NK-92 (cell line): ENCODE data around the gene MCMBP.
"Not testable (repeated sequence)": the region's sequence is repeated elsewhere in the genome, so short reads cannot be mapped to it uniquely, and the experiment has no call there.

Experiments used
- DNase-seq: peaks from one replicate; lab custom pipeline; 2025; ENCODE audit not compliant: unreplicated experiment; lab: John Stamatoyannopoulos, UW

The MCMBP gene

GRCh38 chr10:119830851-119831250, 41.8 kb downstream of the MCMBP start:
- DNase-seq, result no peak

GRCh38 chr10:119829429-119829828, 43.2 kb downstream of the MCMBP start:
- no peak for DNase-seq

DNA sequence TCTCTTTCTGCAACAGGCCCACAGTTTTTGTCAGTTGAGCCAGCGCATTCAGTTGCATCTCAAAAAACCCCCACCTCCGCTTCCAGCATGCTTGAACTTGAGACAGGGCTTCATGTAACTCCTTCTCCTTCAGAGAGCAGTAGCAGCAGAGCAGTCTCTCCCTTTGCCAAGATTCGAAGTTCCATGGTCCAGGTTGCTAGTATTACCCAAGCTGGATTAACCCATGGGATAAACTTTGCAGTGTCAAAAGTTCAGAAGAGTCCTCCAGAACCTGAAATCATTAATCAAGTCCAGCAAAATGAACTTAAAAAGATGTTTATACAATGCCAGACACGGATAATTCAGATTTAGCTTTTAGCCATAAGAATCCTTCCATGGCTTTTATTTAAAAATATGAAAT, 45.2 kb downstream of the MCMBP start:
- no peak for DNase-seq

DNA sequence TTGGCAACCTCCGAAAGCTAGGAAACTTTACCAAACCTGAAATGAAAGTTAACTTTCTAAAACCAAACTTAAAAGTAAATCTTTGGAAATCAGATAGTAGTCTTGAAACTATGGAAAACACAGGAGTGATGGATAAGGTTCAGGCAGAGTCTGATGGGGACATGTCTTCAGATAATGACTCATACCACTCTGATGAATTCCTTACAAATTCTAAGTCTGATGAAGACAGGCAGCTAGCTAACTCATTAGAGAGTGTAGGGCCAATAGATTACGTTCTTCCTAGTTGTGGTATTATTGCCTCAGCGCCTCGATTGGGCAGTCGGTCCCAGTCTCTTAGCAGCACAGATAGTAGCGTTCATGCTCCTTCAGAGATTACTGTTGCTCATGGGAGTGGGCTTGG, 45.9 kb downstream of the MCMBP start:
- DNase-seq, result no peak

GRCh38 chr10:119824299-119824698, 48.3 kb downstream of the MCMBP start:
- DNase-seq, result no peak

GRCh38 chr10:119821182-119821581, 51.5 kb downstream of the MCMBP start:
- no peak for DNase-seq

- no peak for DNase-seq
These were observed 53.8 kb downstream of the MCMBP start for GRCh38 chr10:119818889-119819270.

- no peak for DNase-seq
These were observed 54.4 kb downstream of the MCMBP start for GRCh38 chr10:119817991-119818888.

DNA sequence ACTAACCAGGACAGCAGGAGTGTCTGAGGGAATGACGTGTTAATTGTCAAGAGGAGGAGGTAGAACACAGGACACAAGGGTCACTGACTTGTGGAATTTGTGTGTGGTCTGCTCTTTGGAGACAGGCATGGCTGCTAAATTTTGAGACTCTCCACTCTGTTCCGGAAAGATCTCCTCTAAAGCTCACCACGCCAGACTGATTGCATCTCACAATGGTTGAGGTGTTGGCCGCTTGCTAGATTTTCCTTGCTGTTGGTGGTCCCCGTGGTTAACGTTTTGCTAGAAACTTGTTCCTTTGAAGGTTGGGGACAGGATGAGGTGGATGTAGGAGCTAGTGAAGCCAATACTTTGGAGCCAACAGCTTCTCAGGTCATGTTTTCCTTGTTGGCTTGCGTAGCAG, 57.0 kb downstream of the MCMBP start:
- DNase-seq, result no peak

DNA sequence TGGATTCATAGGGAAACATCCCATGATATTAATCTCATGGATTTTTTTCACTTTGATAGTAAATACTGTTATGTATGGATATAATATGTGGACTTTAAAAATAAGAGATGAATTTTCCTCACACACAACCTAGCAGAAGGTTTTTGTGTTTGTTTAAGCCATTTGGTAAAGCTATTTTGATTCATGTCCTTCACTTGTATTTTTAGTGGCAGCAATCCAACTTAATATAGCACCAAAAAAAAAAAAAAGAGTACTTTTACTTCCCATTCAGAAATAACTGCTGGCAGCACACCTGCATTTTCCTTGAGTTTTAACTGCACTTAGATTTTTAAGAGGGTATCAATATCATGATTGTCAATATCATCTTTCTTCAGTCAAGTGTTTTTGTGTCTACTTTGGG, 60.0 kb downstream of the MCMBP start:
- DNase-seq, result no peak

DNA sequence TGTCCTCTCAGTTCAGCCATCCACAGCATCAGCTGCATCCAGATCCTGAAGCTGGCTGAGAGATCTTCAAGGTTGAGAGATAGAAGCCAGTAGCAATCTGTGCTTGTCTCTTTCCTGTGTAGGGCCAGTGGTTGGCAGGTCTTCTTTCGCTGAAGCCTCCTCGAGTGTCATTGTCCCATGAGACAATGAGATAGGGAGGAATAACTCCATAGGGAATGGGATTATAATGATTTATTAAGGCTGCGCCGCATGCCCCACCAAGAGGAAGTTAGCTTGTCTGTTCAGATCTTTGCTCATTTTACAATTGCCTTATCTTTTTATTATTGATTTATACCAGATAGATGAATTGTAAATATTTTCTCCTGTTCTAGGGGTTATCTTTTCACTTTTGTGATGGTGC, 61.5 kb downstream of the MCMBP start:
- DNase-seq, result no peak

DNA sequence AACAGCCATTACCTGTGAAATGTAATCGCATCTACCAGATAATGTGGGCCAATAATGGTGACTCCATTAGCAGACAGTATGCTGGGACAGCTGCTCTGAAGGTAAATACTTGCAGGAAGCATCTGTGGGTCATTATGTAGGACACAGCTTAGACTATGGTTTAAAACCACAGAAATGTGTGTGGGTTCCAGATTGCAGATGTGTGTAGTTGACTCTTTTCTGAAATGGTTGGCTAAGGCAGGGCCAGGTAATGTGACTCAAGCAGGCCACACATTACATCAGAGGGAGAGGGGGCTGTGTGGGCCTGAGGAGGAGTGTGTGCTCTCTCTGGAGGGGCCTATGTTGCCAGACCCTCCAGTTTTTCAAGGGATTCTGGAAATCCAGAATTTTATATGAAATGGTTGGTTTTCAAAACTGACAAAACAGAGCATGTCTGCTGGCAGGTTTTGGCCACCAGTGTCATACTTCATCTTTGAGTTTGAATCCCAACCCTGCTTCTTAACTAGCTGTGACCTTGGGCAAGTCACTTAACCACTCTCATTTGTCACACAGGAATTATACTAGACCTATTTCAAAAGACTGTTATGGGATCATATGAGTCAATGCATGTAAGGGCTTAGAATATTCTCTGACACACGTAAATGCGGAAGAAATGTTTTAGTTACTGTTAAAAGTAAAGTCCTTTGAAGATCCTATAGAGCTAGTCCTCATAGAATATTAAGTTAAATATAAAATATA, 64.5 kb downstream of the MCMBP start:
- DNase-seq, result no peak

- no peak for DNase-seq
These were observed 66.1 kb downstream of the MCMBP start for GRCh38 chr10:119806334-119807130.

- no peak for DNase-seq
These were observed 66.9 kb downstream of the MCMBP start for GRCh38 chr10:119805702-119806230.

- no peak for DNase-seq
These were observed 69.4 kb downstream of the MCMBP start for GRCh38 chr10:119803264-119803663.

DNA sequence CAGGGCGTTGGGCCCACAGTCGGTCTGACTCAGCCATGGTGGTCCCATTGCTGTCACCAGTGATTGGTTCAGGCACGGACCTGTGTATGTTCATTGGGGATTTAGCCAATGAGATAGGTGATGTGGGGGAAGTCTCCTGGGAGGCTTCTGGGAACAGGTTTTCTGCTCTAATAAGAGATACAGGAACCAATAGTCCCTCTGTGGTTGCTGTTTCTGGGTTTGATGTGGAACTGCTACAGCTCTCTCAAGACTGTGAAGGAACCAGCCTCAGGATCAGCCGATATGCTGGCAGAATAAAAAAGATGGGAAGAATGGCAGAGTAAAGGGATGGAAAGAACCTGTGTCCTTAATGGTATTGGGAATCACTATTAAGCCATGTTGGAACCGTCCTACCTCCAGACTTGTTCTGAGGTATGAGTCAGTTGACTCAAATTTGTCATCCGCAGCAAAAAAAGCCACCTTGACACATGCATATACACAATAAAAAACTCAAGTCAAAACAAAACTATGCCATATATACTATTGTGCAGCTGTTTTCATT, 70.6 kb downstream of the MCMBP start:
- DNase-seq, result no peak

GRCh38 chr10:119801176-119801575, 71.5 kb downstream of the MCMBP start:
- no peak for DNase-seq

DNA sequence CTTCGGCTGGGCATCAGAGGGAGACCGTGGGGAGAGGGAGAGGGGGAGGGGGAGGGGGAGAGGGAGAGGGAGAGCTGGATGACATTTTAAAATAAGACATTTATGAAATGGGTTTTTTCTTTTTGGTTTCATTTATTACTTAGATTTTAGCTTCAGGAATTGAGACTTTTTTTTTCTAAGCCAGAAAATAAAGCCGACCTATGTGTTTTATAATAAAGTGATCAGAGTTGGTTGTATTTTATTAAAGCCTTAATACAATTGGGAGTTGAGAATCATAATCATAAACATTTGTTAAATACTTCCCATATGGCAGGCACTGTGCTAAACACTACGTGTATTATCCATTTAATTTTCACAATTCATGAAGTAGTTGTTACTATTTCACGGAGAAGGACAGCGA, 76.6 kb downstream of the MCMBP start:
- DNase-seq, result no peak

- DNase-seq, result not testable (repeated sequence)
These were observed 77.5 kb downstream of the MCMBP start for GRCh38 chr10:119795101-119795500.

DNA sequence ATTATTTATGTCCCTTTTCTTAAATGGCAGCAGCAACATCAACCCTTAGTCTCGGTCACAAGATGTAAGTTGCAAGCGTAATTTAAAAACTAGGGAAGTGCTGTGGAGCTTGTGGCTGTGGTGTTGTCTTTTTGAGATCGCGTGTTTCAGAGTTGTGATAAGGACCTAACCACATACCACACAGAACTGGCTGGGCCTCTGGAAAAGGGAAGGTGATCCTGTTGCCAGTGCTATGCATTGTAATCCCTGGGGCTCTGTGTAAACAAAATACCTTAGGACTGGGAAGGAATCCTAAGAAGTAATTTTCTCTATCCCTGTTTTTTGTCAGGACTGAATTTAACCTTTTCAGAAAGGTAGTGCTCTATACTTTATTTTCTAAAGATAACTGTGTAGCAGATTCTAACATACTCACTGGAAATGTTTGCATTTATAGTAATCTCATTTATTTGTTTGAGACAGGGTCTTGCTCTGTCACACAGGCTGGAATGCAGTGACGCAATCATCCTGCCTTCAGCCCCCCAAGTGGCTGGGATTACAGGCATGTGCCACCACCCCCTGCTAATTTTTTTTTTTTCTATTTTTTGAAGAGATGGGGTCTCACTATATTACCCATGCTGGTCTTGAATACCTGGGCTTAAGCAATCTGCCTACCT, 86.4 kb downstream of the MCMBP start:
- no peak for DNase-seq
